NCI-H524 treated with DMSO at 0.1 percent for 48 hours (cell line): ENCODE measurements around the gene COL27A1.
"Not testable (repeated sequence)": the region's sequence is repeated elsewhere in the genome, so short reads cannot be mapped to it uniquely, and the experiment has no call there.

Source experiments
- DNase-seq: peaks from one replicate; lab custom pipeline; 2025; lab: John Stamatoyannopoulos, UW

COL27A1 gene

GRCh38 chr9:114308361-114308950 lies 153.1 kb downstream of the COL27A1 start:
- DNase-seq, result no peak

- no peak for DNase-seq
Measured at GRCh38 chr9:114309096-114309495, 153.8 kb downstream of the COL27A1 start.

DNA sequence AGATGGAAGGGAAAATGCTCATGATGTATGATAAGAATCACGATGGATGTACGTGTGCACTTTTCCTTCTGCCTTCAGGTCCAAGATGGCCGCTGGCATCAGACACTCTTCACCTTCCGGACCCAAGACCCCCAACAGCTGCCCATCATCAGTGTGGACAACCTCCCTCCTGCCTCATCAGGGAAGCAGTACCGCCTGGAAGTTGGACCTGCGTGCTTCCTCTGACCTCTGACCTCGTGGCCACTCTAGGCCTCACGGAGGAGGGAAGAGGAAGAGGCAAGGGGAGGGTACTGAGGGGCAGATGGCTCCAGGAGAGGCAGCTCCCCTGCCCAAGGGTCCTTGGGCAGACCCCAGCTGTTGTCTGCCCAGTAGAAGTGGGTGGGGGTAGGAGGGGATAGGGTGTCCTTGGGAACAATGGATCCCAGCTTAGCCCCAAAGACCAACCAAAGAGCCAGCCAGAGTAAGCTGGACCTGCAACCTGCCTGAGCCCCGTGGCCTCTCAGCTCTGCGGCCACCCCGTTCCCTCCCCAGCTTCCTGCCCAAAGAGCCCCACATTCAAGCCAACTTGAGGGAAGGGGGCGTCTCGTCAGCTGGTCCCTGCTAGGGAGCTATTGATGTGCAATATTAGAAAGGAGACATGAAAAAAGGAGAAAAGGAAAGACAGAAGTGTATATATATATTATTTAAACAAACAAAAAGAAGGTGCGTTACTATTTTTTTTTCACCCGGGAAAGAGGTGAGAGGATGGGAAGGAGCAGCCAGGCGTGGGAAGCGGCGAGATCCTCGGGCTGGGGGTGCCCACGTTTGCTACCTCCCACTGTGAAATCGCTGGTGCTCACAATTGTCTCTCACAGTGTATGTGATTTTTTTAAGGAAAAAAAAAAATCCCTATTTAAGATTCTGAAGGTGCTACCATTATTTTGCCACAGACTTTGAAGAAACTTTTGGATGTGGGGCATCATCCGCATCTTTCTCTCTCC lies 155.4 kb downstream of the COL27A1 start:
- DNase-seq, result no peak

DNA sequence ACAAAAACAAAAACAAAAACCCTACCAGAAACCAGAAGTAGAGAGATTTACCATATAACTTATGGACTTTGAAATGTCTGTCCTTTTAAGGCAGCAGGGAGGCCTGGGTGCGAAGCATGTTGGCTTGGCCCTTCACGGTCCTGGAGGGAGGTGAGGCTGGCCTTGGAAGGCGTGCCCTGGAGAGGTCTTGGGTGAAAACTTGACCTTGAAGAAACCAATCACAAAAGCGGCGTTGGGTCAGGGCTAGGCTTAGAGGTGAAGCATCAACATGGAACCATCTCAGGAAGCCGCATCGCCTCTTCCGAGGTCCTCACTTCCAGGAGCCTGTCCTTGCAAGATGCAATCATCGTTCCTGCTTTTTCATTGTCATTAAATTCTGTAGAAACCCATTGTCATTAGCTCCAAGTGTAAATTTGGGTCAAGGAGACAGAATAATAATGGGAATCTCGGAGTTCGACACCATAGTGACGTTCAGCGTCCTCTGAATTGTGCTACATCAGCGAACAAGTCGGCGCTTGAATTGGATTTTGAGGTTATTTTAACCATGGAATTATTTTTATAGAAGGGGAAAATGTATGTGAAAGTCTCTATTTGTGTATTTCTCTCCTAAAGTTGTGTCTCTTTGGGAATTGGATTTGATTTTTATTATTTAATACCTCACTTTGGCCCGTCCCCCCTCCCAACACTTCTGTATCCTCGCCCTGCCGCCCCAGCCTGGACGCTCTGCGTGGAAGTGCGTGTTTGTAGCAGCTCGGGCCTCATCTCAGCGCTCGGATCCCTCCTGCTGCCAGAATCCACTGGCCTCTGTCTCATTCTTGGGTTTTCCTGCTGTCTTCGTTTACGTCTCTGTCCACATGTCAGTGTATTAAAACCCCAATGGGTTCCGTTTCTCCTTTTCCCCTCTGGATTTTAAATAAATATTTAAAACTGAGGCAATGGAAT lies 156.5 kb downstream of the COL27A1 start:
- DNase-seq, result no peak

DNA sequence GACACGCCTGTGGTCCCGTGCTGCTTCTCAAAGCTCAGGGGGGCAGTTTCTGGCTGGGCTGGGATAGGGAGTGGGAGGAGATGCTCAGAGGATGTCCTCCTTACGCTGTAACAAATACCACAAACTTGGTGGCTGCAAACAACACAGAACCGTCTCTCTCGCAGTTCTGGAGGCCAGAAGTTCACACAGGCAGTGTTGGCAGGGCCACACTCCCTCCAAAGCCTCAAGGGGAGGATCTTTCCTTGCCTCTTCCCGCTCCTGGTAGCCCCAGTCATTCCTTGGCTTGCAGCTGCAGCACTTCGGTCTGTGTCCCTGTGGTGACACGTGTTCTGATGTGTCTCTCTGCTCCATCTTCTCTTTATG lies 157.2 kb downstream of the COL27A1 start:
- DNase-seq, result no peak

DNA sequence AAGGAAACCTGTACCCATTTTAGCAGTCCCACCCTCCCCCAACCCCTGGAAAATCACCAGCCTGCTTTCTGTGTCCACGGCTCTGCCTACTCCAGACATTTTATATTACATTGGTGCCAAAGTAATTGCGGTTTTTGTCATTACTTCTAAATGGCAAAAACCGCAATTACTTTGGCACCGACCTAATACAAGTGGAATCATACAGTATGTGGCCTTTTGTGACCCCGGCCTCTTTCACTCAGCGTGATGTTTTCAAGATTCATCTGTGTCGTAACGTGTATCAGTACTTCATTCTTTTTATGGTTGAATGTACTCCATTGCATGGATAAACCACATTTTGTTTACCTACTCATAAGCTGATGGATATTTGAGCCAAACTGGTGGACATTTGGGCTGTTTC lies 157.8 kb downstream of the COL27A1 start:
- DNase-seq, result no peak

GRCh38 chr9:114314256-114314867 lies 159.0 kb downstream of the COL27A1 start:
- no peak for DNase-seq

- DNase-seq, result no peak
Measured at GRCh38 chr9:114314881-114315722, 159.8 kb downstream of the COL27A1 start.

DNA sequence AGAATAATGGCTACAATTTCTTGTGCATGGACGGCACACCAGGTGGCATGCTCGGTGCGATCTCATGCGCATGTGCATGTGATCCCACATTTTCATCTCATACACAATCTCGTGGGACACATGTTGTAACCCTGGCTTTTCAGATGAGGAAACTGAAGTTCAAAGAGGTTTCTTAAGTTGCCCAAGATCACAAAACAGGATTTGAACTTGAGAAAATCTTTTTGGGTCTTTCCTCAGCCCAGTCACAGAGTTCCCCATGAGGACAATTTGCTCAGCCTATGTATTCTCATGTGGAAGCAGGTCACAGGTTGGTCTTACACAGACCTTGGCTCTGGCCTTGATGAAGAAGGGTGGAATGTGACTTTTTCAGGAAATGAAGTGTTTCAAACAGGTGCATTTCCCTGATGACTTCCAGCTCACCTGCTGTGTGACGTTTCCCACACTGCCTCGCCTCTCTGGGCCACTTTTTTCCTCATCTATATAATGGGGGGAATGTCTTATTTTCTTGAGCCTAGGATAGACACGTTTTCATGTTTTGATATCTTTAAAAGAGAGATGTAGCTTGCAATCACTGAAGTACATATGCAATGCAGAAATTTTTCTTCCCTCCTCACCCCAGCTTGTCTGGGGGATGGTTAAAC lies 160.5 kb downstream of the COL27A1 start:
- DNase-seq, result no peak

DNA sequence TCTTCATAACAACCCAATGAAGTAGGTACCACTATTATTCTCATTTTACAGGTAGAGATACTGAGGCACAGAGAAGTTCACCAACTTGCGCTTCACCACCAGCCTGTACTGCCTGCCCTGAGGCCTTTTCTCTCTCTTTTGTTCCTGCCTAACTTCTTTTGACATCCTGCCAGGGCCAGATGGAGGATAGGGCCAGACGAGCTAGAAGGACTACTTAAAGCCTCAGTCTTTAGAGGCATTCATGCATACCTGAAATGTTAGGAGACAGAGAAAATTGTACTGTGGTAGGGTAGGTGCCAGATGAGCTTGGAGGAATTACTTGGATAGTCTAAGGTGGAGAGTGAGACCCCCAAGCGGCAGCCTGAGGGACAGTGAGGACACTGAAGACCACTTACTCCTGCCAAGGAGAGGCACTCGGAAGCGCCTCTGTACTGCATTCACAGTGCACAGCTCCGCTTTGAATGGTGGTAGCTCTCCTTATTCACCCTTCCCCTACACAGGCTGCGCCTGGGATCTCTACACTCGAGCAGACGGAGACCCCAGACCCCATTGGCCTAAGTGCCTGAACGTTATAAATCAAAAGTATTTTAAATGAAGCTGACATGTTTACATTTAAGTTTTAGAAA lies 161.4 kb downstream of the COL27A1 start:
- DNase-seq, result peak; percentile 95

GRCh38 chr9:114317665-114318357 lies 162.5 kb downstream of the COL27A1 start:
- DNase-seq, result no peak

- no peak for DNase-seq
Measured at GRCh38 chr9:114318416-114318815, 163.1 kb downstream of the COL27A1 start.

DNA sequence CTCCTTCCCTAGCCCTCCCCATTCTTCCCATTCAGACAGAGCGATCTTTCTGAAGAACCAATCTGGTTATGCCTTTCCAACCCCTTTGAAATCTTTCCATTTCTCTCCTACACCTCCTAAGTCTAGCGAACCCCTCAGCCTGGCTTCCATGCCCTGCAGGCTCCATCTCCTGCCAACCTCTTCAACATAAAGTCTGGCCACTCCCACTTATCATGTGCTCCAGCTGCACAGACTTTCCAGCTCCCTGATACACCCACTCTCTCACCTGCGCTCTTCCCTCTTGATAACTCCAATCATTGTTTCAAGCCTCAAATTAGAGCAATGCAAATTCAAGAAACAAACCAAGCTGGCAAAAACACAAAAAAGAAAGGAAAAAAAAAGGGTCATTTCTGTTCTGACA lies 163.8 kb downstream of the COL27A1 start:
- DNase-seq, result no peak

DNA sequence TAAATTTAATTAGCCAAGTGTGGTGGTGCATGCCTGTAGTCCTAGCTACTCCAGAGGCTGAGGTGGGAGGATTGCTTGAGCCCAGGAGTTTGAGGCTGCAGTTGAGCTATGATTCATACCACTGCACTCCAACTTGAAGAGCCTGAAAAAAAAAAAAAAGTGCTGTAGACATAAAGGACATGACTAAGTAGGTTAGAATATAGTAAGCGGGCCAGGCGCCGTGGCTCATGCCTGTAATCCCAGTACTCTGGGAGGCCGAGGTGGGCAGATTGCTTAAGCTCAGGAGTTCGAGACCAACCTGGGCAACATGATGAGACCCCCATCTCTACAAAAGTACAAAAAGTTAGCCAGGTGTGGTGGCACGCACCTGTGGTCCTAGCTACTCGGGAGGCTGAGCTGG lies 165.4 kb downstream of the COL27A1 start:
- not testable (repeated sequence) for DNase-seq

DNA sequence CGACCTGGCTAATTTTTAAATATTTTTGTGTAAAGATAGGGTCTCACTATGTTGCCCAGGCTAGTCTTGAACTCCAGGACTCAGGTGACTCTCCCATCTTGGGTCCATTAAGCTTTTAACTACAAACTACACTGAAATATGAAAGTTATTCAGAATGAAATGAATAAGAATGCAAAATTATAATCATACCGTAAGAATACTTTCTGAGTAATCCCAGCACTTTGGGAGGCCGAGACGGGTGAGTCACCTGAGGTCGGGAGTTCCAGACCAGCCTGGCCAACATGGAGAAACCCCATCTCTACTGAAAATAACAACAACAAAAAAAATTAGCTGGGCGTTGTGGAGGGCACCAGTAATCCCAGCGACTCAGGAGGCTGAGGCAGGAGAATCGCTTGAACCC lies 166.4 kb downstream of the COL27A1 start:
- DNase-seq, result no peak

GRCh38 chr9:114322160-114322818 lies 167.0 kb downstream of the COL27A1 start:
- not testable (repeated sequence) for DNase-seq

DNA sequence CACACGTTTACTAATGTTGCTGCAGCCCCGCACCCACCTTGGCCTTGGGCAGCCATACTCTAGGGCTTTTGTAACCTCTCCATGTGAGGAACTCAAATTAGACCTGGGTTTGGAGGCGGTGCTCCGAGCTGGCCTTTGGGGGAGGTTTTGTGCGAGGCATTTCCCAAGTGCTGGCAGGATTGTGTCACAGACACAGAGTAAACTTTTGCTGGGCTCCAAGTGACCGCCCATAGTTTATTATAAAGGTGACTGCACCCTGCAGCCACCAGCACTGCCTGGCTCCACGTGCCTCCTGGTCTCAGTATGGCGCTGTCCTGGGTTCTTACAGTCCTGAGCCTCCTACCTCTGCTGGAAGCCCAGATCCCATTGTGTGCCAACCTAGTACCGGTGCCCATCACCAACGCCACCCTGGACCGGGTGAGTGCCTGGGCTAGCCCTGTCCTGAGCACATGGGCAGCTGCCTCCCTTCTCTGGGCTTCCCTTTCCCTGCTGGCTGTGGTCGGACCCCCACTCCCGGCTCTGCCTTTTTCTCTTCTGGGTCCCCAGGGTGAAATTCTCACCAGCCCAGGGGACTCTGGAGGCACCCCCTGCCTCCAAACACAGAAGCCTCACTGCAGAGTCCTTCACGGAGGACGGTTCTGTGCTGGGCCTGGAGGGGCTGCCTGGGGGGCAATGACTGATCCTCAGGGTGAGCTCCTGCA lies 167.6 kb downstream of the COL27A1 start, which contains the start of gene ORM1:
Gene ORM1, plus strand, starts transcription at position 268 of the 701 bp plus-strand sequence. Its CDS starts 36 bp downstream, at position 304.
- DNase-seq, result not testable (repeated sequence)

GRCh38 chr9:114323849-114324248 lies 168.5 kb downstream of the COL27A1 start:
- not testable (repeated sequence) for DNase-seq
